HuH-7 (cell line): ENCODE data around the gene TNIP3.
"Not testable (repeated sequence)": the region's sequence is repeated elsewhere in the genome, so short reads cannot be mapped to it uniquely, and the experiment has no call there.

Experiments
- DNase-seq: peaks from one replicate; pipeline ENCODE4 v3.0.0; 2011; ENCODE audit warnings: low spot score

Gene TNIP3

GRCh38 chr4:121177246-121178137 is 13.4 kb upstream of the TNIP3 start:
- no peak for DNase-seq

GRCh38 chr4:121176082-121176934 is 12.2 kb upstream of the TNIP3 start:
- no peak for DNase-seq

GRCh38 chr4:121171477-121171876 is 7.4 kb upstream of the TNIP3 start:
- DNase-seq = not testable (repeated sequence)

GRCh38 chr4:121168446-121169281 is 4.5 kb upstream of the TNIP3 start:
- DNase-seq = no peak

GRCh38 chr4:121166976-121167375 is 2.9 kb upstream of the TNIP3 start:
- no peak for DNase-seq

GRCh38 chr4:121165206-121165605 is 1.1 kb upstream of the TNIP3 start:
- DNase-seq = no peak

- DNase-seq = peak; percentile 13
Observed at GRCh38 chr4:121156822-121157769, 7.0 kb downstream of the TNIP3 start.

GRCh38 chr4:121155893-121156292 is 8.2 kb downstream of the TNIP3 start:
- DNase-seq = no peak

GRCh38 chr4:121154103-121154515 is 10.0 kb downstream of the TNIP3 start:
- no peak for DNase-seq

GRCh38 chr4:121151942-121152341 is 12.2 kb downstream of the TNIP3 start:
- DNase-seq = no peak

GRCh38 chr4:121150486-121150885 is 13.6 kb downstream of the TNIP3 start:
- no peak for DNase-seq

GRCh38 chr4:121150003-121150402 is 14.1 kb downstream of the TNIP3 start:
- DNase-seq = no peak

- no peak for DNase-seq
Observed at GRCh38 chr4:121148621-121149020, 15.5 kb downstream of the TNIP3 start.

- no peak for DNase-seq
Observed at GRCh38 chr4:121148000-121148399, 16.1 kb downstream of the TNIP3 start.

- DNase-seq = no peak
Observed at GRCh38 chr4:121146530-121146929, 17.6 kb downstream of the TNIP3 start.

- DNase-seq = no peak
Observed at GRCh38 chr4:121145430-121145829, 18.7 kb downstream of the TNIP3 start.

- no peak for DNase-seq
Observed at GRCh38 chr4:121144021-121144420, 20.1 kb downstream of the TNIP3 start.

- DNase-seq = no peak
Observed at GRCh38 chr4:121143131-121143530, 21.0 kb downstream of the TNIP3 start.

GRCh38 chr4:121140716-121141460 is 23.2 kb downstream of the TNIP3 start:
- DNase-seq = no peak

GRCh38 chr4:121139533-121140222 is 24.4 kb downstream of the TNIP3 start:
- no peak for DNase-seq
